ENCODE data around the gene LAPTM5. TPM values are rescaled to one million over a fixed set of nuclear protein-coding genes. Genes with fewer than 3 reads are reported as not detected.

Gene LAPTM5
- total RNA-seq, 1 experiment from 2014 or later, result not detected

- no peak for DNase-seq (ENCODE audit: extremely low read depth, low read depth)
Measured at GRCh38 chr1:30745834-30746208, 11.8 kb downstream of the LAPTM5 start.

GRCh38 chr1:30745156-30745833 lies 12.3 kb downstream of the LAPTM5 start:
- no peak for DNase-seq (ENCODE audit: extremely low read depth, low read depth)

- DNase-seq (ENCODE audit: extremely low read depth, low read depth), result no peak
Measured at GRCh38 chr1:30744060-30744756, 13.4 kb downstream of the LAPTM5 start.

- DNase-seq (ENCODE audit: extremely low read depth, low read depth), result no peak
Measured at GRCh38 chr1:30743584-30744059, 14.0 kb downstream of the LAPTM5 start.

GRCh38 chr1:30742963-30743559 lies 14.5 kb downstream of the LAPTM5 start:
- DNase-seq (ENCODE audit: extremely low read depth, low read depth), result no peak

- DNase-seq (ENCODE audit: extremely low read depth, low read depth), result no peak
Measured at GRCh38 chr1:30742300-30742962, 15.1 kb downstream of the LAPTM5 start.

- no peak for DNase-seq (ENCODE audit: extremely low read depth, low read depth)
Measured at GRCh38 chr1:30741239-30741894, 16.2 kb downstream of the LAPTM5 start.

- no peak for DNase-seq (ENCODE audit: extremely low read depth, low read depth)
Measured at GRCh38 chr1:30740251-30741238, 17.0 kb downstream of the LAPTM5 start.

GRCh38 chr1:30739601-30740000 lies 18.0 kb downstream of the LAPTM5 start:
- DNase-seq (ENCODE audit: extremely low read depth, low read depth), result no peak

- DNase-seq (ENCODE audit: extremely low read depth, low read depth), result no peak
Measured at GRCh38 chr1:30738715-30739559, 18.6 kb downstream of the LAPTM5 start.

GRCh38 chr1:30738040-30738714 lies 19.4 kb downstream of the LAPTM5 start:
- DNase-seq (ENCODE audit: extremely low read depth, low read depth), result no peak

- DNase-seq (ENCODE audit: extremely low read depth, low read depth), result no peak
Measured at GRCh38 chr1:30737357-30738039, 20.1 kb downstream of the LAPTM5 start.

- DNase-seq (ENCODE audit: extremely low read depth, low read depth), result no peak
Measured at GRCh38 chr1:30735668-30736498, 21.7 kb downstream of the LAPTM5 start.

- no peak for DNase-seq (ENCODE audit: extremely low read depth, low read depth)
Measured at GRCh38 chr1:30735124-30735523, 22.4 kb downstream of the LAPTM5 start.

GRCh38 chr1:30734580-30734979 lies 23.0 kb downstream of the LAPTM5 start:
- no peak for DNase-seq (ENCODE audit: extremely low read depth, low read depth)

GRCh38 chr1:30734106-30734505 lies 23.5 kb downstream of the LAPTM5 start:
- no peak for DNase-seq (ENCODE audit: extremely low read depth, low read depth)

GRCh38 chr1:30733493-30733892 lies 24.1 kb downstream of the LAPTM5 start:
- DNase-seq (ENCODE audit: extremely low read depth, low read depth), result no peak

Data from NCI-H460 (cell line).